H1 (cell line): Measurements from ENCODE around the gene NDRG4.

Experiments
- ATF2 ChIP-seq: IDR thresholded peaks from 2 replicates; pipeline ENCODE4 v1.6.1; 2012; ENCODE audit warnings: low read length, inconsistent platforms
- CBX5 ChIP-seq: fragments of 300-800, 300-1000 bp; sonication (generic); IDR thresholded peaks from 2 replicates; pipeline ENCODE4 v1.7.1; 2016; ENCODE audit warnings: antibody characterized with exemption, low read length, low read depth
- CHD2 ChIP-seq: IDR thresholded peaks from 2 replicates; pipeline ENCODE4 v1.6.1; 2012; ENCODE audit warnings: low read length, improper control_type of control experiment
- CTBP2 ChIP-seq: IDR thresholded peaks from 2 replicates; pipeline ENCODE4 v1.7.0; 2011; ENCODE audit warnings: borderline replicate concordance, mild to moderate bottlenecking, moderate library complexity, mixed read lengths, low read length; ENCODE audit not compliant: insufficient read depth, insufficient read length
- CTCF ChIP-seq, 3 experiments: IDR thresholded peaks; 1 replicate in 2 of 3; 2 replicates in 1 of 3; pipeline versions ENCODE4 v1.5.1 to v1.6.1; 2011; ENCODE audit warnings: low read length in 3 of 3, mild to moderate bottlenecking in 3 of 3, inconsistent platforms in 2 of 3, low read depth in 1 of 3, moderate library complexity in 1 of 3; ENCODE audit not compliant: insufficient read depth in 1 of 3; ENCODE audit errors: control extremely low read depth in 1 of 3
- EP300 ChIP-seq, 2 experiments: IDR thresholded peaks; 1 replicate in 1 of 2; 2 replicates in 1 of 2; pipeline ENCODE4 v1.6.1; 2011 to 2012; ENCODE audit warnings: low read depth in 2 of 2, low read length in 2 of 2, mild to moderate bottlenecking in 2 of 2, borderline replicate concordance in 1 of 2, inconsistent platforms in 1 of 2, moderate library complexity in 1 of 2
- HDAC2 ChIP-seq, 2 experiments: fragments of 300-600 bp in 1 of 2; sonication (generic) in 1 of 2; IDR thresholded peaks; 2 replicates each; pipeline ENCODE4 v1.6.1; 2011 to 2012; ENCODE audit warnings: low read depth in 2 of 2, low read length in 2 of 2, mild to moderate bottlenecking in 2 of 2, moderate library complexity in 2 of 2, borderline replicate concordance in 1 of 2, inconsistent platforms in 1 of 2
- JUND ChIP-seq: IDR thresholded peaks from 2 replicates; pipeline ENCODE4 v1.6.1; 2011; ENCODE audit warnings: mild to moderate bottlenecking, improper control_type of control experiment, low read length
- KDM5A ChIP-seq: fragments of 200-600 bp; IDR thresholded peaks from 2 replicates; pipeline ENCODE4 v1.7.1; 2012; ENCODE audit warnings: mild to moderate bottlenecking, low read length, inconsistent platforms, mixed read lengths
- POLR2A ChIP-seq, 2 experiments: IDR thresholded peaks; 1 replicate in 1 of 2; 2 replicates in 1 of 2; pipeline ENCODE4 v1.6.1; 2011; ENCODE audit warnings: low read depth in 2 of 2, low read length in 2 of 2, mild to moderate bottlenecking in 2 of 2; ENCODE audit errors: control extremely low read depth in 1 of 2
- SP2 ChIP-seq: IDR thresholded peaks from 2 replicates; pipeline ENCODE4 v1.6.1; 2012; ENCODE audit warnings: mild to moderate bottlenecking, low read length, inconsistent platforms
- TAF1 ChIP-seq: IDR thresholded peaks from 2 replicates; pipeline ENCODE4 v1.6.1; 2011; ENCODE audit warnings: mild to moderate bottlenecking, low read depth, low read length
- TBP ChIP-seq: IDR thresholded peaks from 2 replicates; pipeline ENCODE4 v1.6.1; 2011; ENCODE audit warnings: low read depth, low read length, improper control_type of control experiment
- USF2 ChIP-seq: IDR thresholded peaks from 2 replicates; pipeline ENCODE4 v1.6.1; 2011; ENCODE audit warnings: low read length, improper control_type of control experiment

- TF ChIP-seq CHD2 = no peak
- no peak for TF ChIP-seq POLR2A (IDR thresholded peaks at IDR 0.05; ENCODE audit: control extremely low read depth in 1 of 2, low read depth in 2 of 2, low read length in 2 of 2)
- no peak for TF ChIP-seq HDAC2 (IDR thresholded peaks at IDR 0.05; ENCODE audit: borderline replicate concordance in 1 of 2, low read depth in 2 of 2, low read length in 2 of 2)
- no peak for TF ChIP-seq SP2
- no peak for TF ChIP-seq CTCF (IDR thresholded peaks at IDR 0.05; ENCODE audit: control extremely low read depth in 1 of 3, insufficient read depth in 1 of 3, low read depth in 1 of 3, low read length in 3 of 3)
- no peak for TF ChIP-seq CTBP2
- no peak for TF ChIP-seq TAF1
- TF ChIP-seq EP300 (IDR thresholded peaks at IDR 0.05; ENCODE audit: borderline replicate concordance in 1 of 2, low read depth in 2 of 2, low read length in 2 of 2) = no peak
- TF ChIP-seq CBX5 = no peak
- no peak for TF ChIP-seq ATF2
- no peak for TF ChIP-seq KDM5A
- no peak for TF ChIP-seq JUND
- no peak for TF ChIP-seq USF2
- no peak for TF ChIP-seq TBP
Observed at GRCh38 chr16:58466396-58466795, 33.5 kb upstream of the NDRG4 start.
